Activated naive CD4-positive, alpha-beta T cell treated with anti-CD3 and anti-CD28 coated beads, Interleukin-2, amount 50 U/mL, for 24 hours (primary cell): ENCODE measurements around the gene LEKR1.

ENCODE experiments used
- H3K27ac Mint-ChIP-seq: one replicate; pipeline ENCODE4 v1.8.0; 2021; ENCODE audit warnings: mild to moderate bottlenecking, mixed read lengths
- H3K27me3 Mint-ChIP-seq: one replicate; pipeline ENCODE4 v1.8.0; 2021; ENCODE audit warnings: mixed read lengths
- H3K36me3 Mint-ChIP-seq: one replicate; pipeline ENCODE4 v1.8.0; 2021; ENCODE audit warnings: mixed read lengths
- H3K4me1 Mint-ChIP-seq: one replicate; pipeline ENCODE4 v1.8.0; 2021; ENCODE audit warnings: mixed read lengths
- H3K4me3 Mint-ChIP-seq: one replicate; pipeline ENCODE4 v1.8.0; 2021; ENCODE audit warnings: mild to moderate bottlenecking, mixed read lengths
- H3K9me3 Mint-ChIP-seq: one replicate; pipeline ENCODE4 v1.8.0; 2021; ENCODE audit warnings: mixed read lengths

Gene LEKR1

GRCh38 chr3:157089455-157090221, 263.5 kb downstream of the LEKR1 start:
- Mint-ChIP-seq H3K27me3 (no peaks in the 10 kb centered on the region), H3K27ac (peak overlapping the region; percentile 89), H3K4me3 (peak overlapping the region; percentile 86), H3K4me1 (peaks cover 25% of the 10 kb centered on the region), H3K36me3 (no peaks in the 10 kb centered on the region), H3K9me3 (no peaks in the 10 kb centered on the region)

- Mint-ChIP-seq H3K27me3 (no peaks in the 10 kb centered on the region), H3K4me3 (no peak overlapping the region), H3K4me1 (peaks cover 25% of the 10 kb centered on the region), H3K9me3 (no peaks in the 10 kb centered on the region), H3K36me3 (no peaks in the 10 kb centered on the region), H3K27ac (no peak overlapping the region)
These were observed 265.1 kb downstream of the LEKR1 start for GRCh38 chr3:157091083-157091833.

GRCh38 chr3:157092230-157092629, 266.1 kb downstream of the LEKR1 start:
- Mint-ChIP-seq H3K4me1 (peaks cover 25% of the 10 kb centered on the region), H3K27ac (no peak overlapping the region), H3K27me3 (no peaks in the 10 kb centered on the region), H3K4me3 (no peak overlapping the region), H3K36me3 (no peaks in the 10 kb centered on the region), H3K9me3 (no peaks in the 10 kb centered on the region)

GRCh38 chr3:157093096-157093495, 266.9 kb downstream of the LEKR1 start:
- Mint-ChIP-seq H3K27me3 (no peaks in the 10 kb centered on the region), H3K27ac (no peak overlapping the region), H3K4me1 (peaks cover 22% of the 10 kb centered on the region), H3K4me3 (no peak overlapping the region), H3K36me3 (no peaks in the 10 kb centered on the region), H3K9me3 (no peaks in the 10 kb centered on the region)

GRCh38 chr3:157094301-157094700, 268.1 kb downstream of the LEKR1 start:
- Mint-ChIP-seq H3K9me3 (no peaks in the 10 kb centered on the region), H3K36me3 (no peaks in the 10 kb centered on the region), H3K4me3 (no peak overlapping the region), H3K4me1 (peaks cover 13% of the 10 kb centered on the region), H3K27ac (no peak overlapping the region), H3K27me3 (no peaks in the 10 kb centered on the region)

GRCh38 chr3:157094751-157095480, 268.8 kb downstream of the LEKR1 start:
- Mint-ChIP-seq H3K4me1 (peaks cover 6% of the 10 kb centered on the region), H3K36me3 (no peaks in the 10 kb centered on the region), H3K27me3 (no peaks in the 10 kb centered on the region), H3K4me3 (no peak overlapping the region), H3K27ac (no peak overlapping the region), H3K9me3 (no peaks in the 10 kb centered on the region)
